Measurements from ENCODE around the gene SLC6A9. TPM values are rescaled to one million over a fixed set of nuclear protein-coding genes. Genes with fewer than 3 reads are reported as not detected.

The SLC6A9 gene
- total RNA-seq, 1 experiment from 2014 or later: 30.1 TPM

- peaks cover 27 to 28% of the 10 kb centered on the region in 2 experiments for H3K4me1 Mint-ChIP-seq
- Histone ChIP-seq H3K9me3 (ENCODE audit: control insufficient read depth, low read depth, low read length) (no peaks in the 10 kb centered on the region), H3K79me1 (ENCODE audit: insufficient read depth, low read depth, low read length, poor library complexity, severe bottlenecking) (no peaks in the 10 kb centered on the region), H4K8ac (replicated peaks; ENCODE audit: insufficient read length, low read depth, low read length) (no peak overlapping the region), H3K23ac (ENCODE audit: insufficient read length, low read depth, low read length) (no peak overlapping the region), H3K4me1 (ENCODE audit: insufficient read depth, low read length) (peaks cover 6% of the 10 kb centered on the region; the same call in 1 of the 2 replicates), H3K14ac (ENCODE audit: insufficient read depth, low read length) (no peak overlapping the region), H3K18ac (ENCODE audit: insufficient read length, low read depth, low read length) (no peak overlapping the region), H4K5ac (ENCODE audit: insufficient read length, low read depth, low read length) (no peak overlapping the region), H3T11ph (ENCODE audit: low read length) (no peak overlapping the region), H2AK5ac (ENCODE audit: insufficient read length, low read length) (no peak overlapping the region), H3K27me3 (ENCODE audit: insufficient read depth, low read length) (no peaks in the 10 kb centered on the region), H3K23me2 (ENCODE audit: insufficient read length, low read depth, low read length, poor library complexity, severe bottlenecking) (no peaks in the 10 kb centered on the region), H2BK12ac (ENCODE audit: insufficient read length, low read depth, low read length) (no peak overlapping the region), H2BK20ac (ENCODE audit: low read depth, low read length, poor library complexity, severe bottlenecking) (no peak overlapping the region), H2BK15ac (ENCODE audit: low read depth, low read length) (no peak overlapping the region), H3K4ac (ENCODE audit: low read depth, low read length) (no peak overlapping the region), H3K27ac (ENCODE audit: insufficient read length, low read depth, low read length) (no peak overlapping the region), H3K79me2 (ENCODE audit: insufficient read depth, low read length) (no peaks in the 10 kb centered on the region), H3K56ac (ENCODE audit: insufficient read length, low read depth, low read length) (no peak overlapping the region), H3K4me2 (ENCODE audit: insufficient read depth, insufficient read length, low read length) (no peak overlapping the region), H2BK120ac (ENCODE audit: low read depth, low read length, poor library complexity, severe bottlenecking) (no peak overlapping the region), H4K91ac (ENCODE audit: insufficient read length, low read depth, low read length) (no peak overlapping the region), H2BK5ac (ENCODE audit: insufficient read length, low read length) (no peak overlapping the region), H3K9ac (ENCODE audit: extremely low read depth, insufficient read length, low read length) (no peak overlapping the region), H4K20me1 (ENCODE audit: control insufficient read depth, insufficient read depth, insufficient read length) (no peaks in the 10 kb centered on the region), H2AFZ (ENCODE audit: low read length) (no peak overlapping the region)
- no peak overlapping the region for H3K27ac Mint-ChIP-seq
- H3K36me3 Mint-ChIP-seq (ENCODE audit: insufficient read depth in 1 of 3, low read depth in 3 of 3): no peaks in the 10 kb centered on the region; a peak in 1 of 7 replicates
- H3K4me3 Mint-ChIP-seq: peak overlapping the region in 1 of 2 experiments; percentile 66; a peak in 1 of 5 replicates
- WGBS (ENCODE audit: extremely low coverage, insufficient read length, low lambda C conversion rate): no CpG with 5 or more reads among the region's 11 CpGs
- no peaks in the 10 kb centered on the region for H3K9me3 Mint-ChIP-seq
- no peak for DNase-seq
- peaks cover 5% of the 10 kb centered on the region for H3K27me3 Mint-ChIP-seq (ENCODE audit: low read depth)
- TF ChIP-seq, protein P1, sequence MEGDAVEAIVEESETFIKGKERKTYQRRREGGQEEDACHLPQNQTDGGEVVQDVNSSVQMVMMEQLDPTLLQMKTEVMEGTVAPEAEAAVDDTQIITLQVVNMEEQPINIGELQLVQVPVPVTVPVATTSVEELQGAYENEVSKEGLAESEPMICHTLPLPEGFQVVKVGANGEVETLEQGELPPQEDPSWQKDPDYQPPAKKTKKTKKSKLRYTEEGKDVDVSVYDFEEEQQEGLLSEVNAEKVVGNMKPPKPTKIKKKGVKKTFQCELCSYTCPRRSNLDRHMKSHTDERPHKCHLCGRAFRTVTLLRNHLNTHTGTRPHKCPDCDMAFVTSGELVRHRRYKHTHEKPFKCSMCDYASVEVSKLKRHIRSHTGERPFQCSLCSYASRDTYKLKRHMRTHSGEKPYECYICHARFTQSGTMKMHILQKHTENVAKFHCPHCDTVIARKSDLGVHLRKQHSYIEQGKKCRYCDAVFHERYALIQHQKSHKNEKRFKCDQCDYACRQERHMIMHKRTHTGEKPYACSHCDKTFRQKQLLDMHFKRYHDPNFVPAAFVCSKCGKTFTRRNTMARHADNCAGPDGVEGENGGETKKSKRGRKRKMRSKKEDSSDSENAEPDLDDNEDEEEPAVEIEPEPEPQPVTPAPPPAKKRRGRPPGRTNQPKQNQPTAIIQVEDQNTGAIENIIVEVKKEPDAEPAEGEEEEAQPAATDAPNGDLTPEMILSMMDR (conservative IDR thresholded peaks at IDR 0.05): no peak
Observed at GRCh38 chr1:44034976-44035716, 3.9 kb upstream of the SLC6A9 start.

Data from H9 (cell line).